ENCODE measurements around the gene EEA1.
"Not testable (repeated sequence)": the region's sequence is repeated elsewhere in the genome, so short reads cannot be mapped to it uniquely, and the experiment has no call there.

EEA1 gene

GRCh38 chr12:92928962-92929915 lies at the start of gene EEA1:
Gene EEA1, minus strand, starts transcription at chr12:92929295. Its CDS starts 229 bp downstream, at chr12:92929066.
- peak; percentile 97 for DNase-seq (ENCODE audit: low spot score)

GRCh38 chr12:92978607-92979006 lies 49.5 kb upstream of the EEA1 start:
- no peak for DNase-seq (ENCODE audit: low spot score)

GRCh38 chr12:92977326-92977725 lies 48.2 kb upstream of the EEA1 start:
- no peak for DNase-seq (ENCODE audit: low spot score)

- DNase-seq (ENCODE audit: low spot score) = no peak
These were observed 45.7 kb upstream of the EEA1 start for GRCh38 chr12:92974759-92975158.

GRCh38 chr12:92973614-92974013 lies 44.5 kb upstream of the EEA1 start:
- DNase-seq (ENCODE audit: low spot score) = no peak

- DNase-seq (ENCODE audit: low spot score) = no peak
These were observed 42.9 kb upstream of the EEA1 start for GRCh38 chr12:92971859-92972524.

- no peak for DNase-seq (ENCODE audit: low spot score)
These were observed 39.2 kb upstream of the EEA1 start for GRCh38 chr12:92968176-92968813.

- not testable (repeated sequence) for DNase-seq (ENCODE audit: low spot score)
These were observed 35.3 kb upstream of the EEA1 start for GRCh38 chr12:92964378-92964777.

- no peak for DNase-seq (ENCODE audit: low spot score)
These were observed 32.9 kb upstream of the EEA1 start for GRCh38 chr12:92961949-92962348.

- no peak for DNase-seq (ENCODE audit: low spot score)
These were observed 27.0 kb upstream of the EEA1 start for GRCh38 chr12:92955997-92956663.

GRCh38 chr12:92953747-92954146 lies 24.7 kb upstream of the EEA1 start:
- DNase-seq (ENCODE audit: low spot score) = no peak

- DNase-seq (ENCODE audit: low spot score) = no peak
These were observed 23.3 kb upstream of the EEA1 start for GRCh38 chr12:92952394-92952793.

GRCh38 chr12:92951006-92951405 lies 21.9 kb upstream of the EEA1 start:
- no peak for DNase-seq (ENCODE audit: low spot score)

- no peak for DNase-seq (ENCODE audit: low spot score)
These were observed 20.9 kb upstream of the EEA1 start for GRCh38 chr12:92950011-92950410.

- no peak for DNase-seq (ENCODE audit: low spot score)
These were observed 20.4 kb upstream of the EEA1 start for GRCh38 chr12:92949466-92949865.

- DNase-seq (ENCODE audit: low spot score) = no peak
These were observed 18.6 kb upstream of the EEA1 start for GRCh38 chr12:92947589-92948215.

- no peak for DNase-seq (ENCODE audit: low spot score)
These were observed 16.6 kb upstream of the EEA1 start for GRCh38 chr12:92945659-92946220.

- no peak for DNase-seq (ENCODE audit: low spot score)
These were observed 14.6 kb upstream of the EEA1 start for GRCh38 chr12:92943482-92944250.

- DNase-seq (ENCODE audit: low spot score) = no peak
These were observed 13.8 kb upstream of the EEA1 start for GRCh38 chr12:92942905-92943304.

GRCh38 chr12:92939116-92939515 lies 10.0 kb upstream of the EEA1 start:
- DNase-seq (ENCODE audit: low spot score) = no peak

GRCh38 chr12:92938638-92939037 lies 9.5 kb upstream of the EEA1 start:
- no peak for DNase-seq (ENCODE audit: low spot score)
